ENCODE measurements around the gene HIF3A.

Gene HIF3A

GRCh38 chr19:46386151-46386550 lies 89.3 kb downstream of the HIF3A start:
- Histone ChIP-seq H3K4me3 (ENCODE audit: low read length, poor library complexity, severe bottlenecking) (no peak overlapping the region), H3F3A (ENCODE audit: low read depth) (no peaks in the 10 kb centered on the region), H3K9ac (ENCODE audit: low read depth, low read length, poor library complexity, severe bottlenecking) (no peak overlapping the region), H3K9me2 (replicated peaks; ENCODE audit: low read depth, low read length) (no peaks in the 10 kb centered on the region), H2AFZ (ENCODE audit: low read length) (no peak overlapping the region), H3K4me1 (ENCODE audit: insufficient read depth, low read length, poor library complexity, severe bottlenecking) (no peaks in the 10 kb centered on the region), H3K36me3 (ENCODE audit: insufficient read depth, low read length) (peaks cover 96% of the 10 kb centered on the region; the same call in 1 of the 2 replicates), H3K79me2 (ENCODE audit: insufficient read depth, low read length) (no peaks in the 10 kb centered on the region), H3K27me3 (ENCODE audit: insufficient read depth, low read length, poor library complexity, severe bottlenecking) (no peaks in the 10 kb centered on the region), H3K4me2 (ENCODE audit: low read depth, low read length, poor library complexity, severe bottlenecking) (no peak overlapping the region), H4K20me1 (ENCODE audit: insufficient read depth, low read length, poor library complexity, severe bottlenecking) (no peaks in the 10 kb centered on the region), H3K9me3 (ENCODE audit: insufficient read depth, low read depth, low read length) (no peaks in the 10 kb centered on the region)
- TF ChIP-seq EZH2phosphoT487 (IDR thresholded peaks at IDR 0.05; ENCODE audit: borderline replicate concordance), result no peak

DNA sequence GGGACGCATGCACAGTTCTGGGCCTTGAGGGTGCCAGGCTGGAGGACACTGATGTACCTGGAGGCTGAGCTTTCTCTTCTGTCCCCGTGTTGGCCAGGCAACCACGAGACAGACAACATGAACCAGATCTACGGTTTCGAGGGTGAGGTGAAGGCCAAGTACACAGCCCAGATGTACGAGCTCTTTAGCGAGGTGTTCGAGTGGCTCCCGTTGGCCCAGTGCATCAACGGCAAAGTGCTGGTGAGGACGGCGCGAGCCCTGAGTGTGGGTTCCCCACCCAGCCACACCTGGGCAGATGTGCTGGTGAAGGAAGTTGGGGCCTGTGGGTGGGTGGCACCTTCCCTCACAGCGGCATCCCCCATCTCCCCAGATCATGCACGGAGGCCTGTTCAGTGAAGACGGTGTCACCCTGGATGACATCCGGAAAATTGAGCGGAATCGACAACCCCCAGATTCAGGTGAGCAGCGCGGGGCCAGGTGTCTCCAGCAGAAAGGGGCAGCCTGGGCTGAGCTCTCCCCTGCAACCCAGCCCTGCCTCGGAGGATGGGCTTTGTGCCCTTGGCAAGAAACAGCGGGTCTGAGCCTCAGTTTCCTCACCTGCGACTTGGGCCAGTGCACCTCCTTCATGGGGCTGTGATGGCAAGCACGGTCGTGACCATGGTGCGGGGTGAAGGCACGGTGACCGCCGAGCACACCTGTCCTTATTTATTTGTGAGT lies 90.3 kb downstream of the HIF3A start:
- Histone ChIP-seq H3K4me2 (ENCODE audit: low read depth, low read length, poor library complexity, severe bottlenecking) (no peak overlapping the region), H3K4me3 (ENCODE audit: low read length, poor library complexity, severe bottlenecking) (no peak overlapping the region), H3K9me3 (ENCODE audit: insufficient read depth, low read depth, low read length) (no peaks in the 10 kb centered on the region), H3K9ac (ENCODE audit: low read depth, low read length, poor library complexity, severe bottlenecking) (no peak overlapping the region), H3K79me2 (ENCODE audit: insufficient read depth, low read length) (no peaks in the 10 kb centered on the region), H3K4me1 (ENCODE audit: insufficient read depth, low read length, poor library complexity, severe bottlenecking) (no peaks in the 10 kb centered on the region), H2AFZ (ENCODE audit: low read length) (no peak overlapping the region), H3K9me2 (replicated peaks; ENCODE audit: low read depth, low read length) (no peaks in the 10 kb centered on the region), H3K36me3 (ENCODE audit: insufficient read depth, low read length) (peaks cover 93% of the 10 kb centered on the region; the same call in 1 of the 2 replicates), H3F3A (ENCODE audit: low read depth) (no peaks in the 10 kb centered on the region), H3K27me3 (ENCODE audit: insufficient read depth, low read length, poor library complexity, severe bottlenecking) (no peaks in the 10 kb centered on the region), H4K20me1 (ENCODE audit: insufficient read depth, low read length, poor library complexity, severe bottlenecking) (no peaks in the 10 kb centered on the region)
- TF ChIP-seq CTCF (conservative IDR thresholded peaks at IDR 0.05; ENCODE audit: low read length) (no peak), EZH2phosphoT487 (IDR thresholded peaks at IDR 0.05; ENCODE audit: borderline replicate concordance) (no peak)

- Histone ChIP-seq H3K4me2 (ENCODE audit: low read depth, low read length, poor library complexity, severe bottlenecking) (no peak overlapping the region), H3K9ac (ENCODE audit: low read depth, low read length, poor library complexity, severe bottlenecking) (no peak overlapping the region), H3K9me3 (ENCODE audit: insufficient read depth, low read depth, low read length) (no peaks in the 10 kb centered on the region), H3F3A (ENCODE audit: low read depth) (no peaks in the 10 kb centered on the region), H3K9me2 (replicated peaks; ENCODE audit: low read depth, low read length) (no peaks in the 10 kb centered on the region), H2AFZ (ENCODE audit: low read length) (no peak overlapping the region), H3K4me3 (ENCODE audit: low read length, poor library complexity, severe bottlenecking) (no peak overlapping the region), H3K4me1 (ENCODE audit: insufficient read depth, low read length, poor library complexity, severe bottlenecking) (no peaks in the 10 kb centered on the region), H3K27me3 (ENCODE audit: insufficient read depth, low read length, poor library complexity, severe bottlenecking) (no peaks in the 10 kb centered on the region), H3K79me2 (ENCODE audit: insufficient read depth, low read length) (no peaks in the 10 kb centered on the region), H3K36me3 (ENCODE audit: insufficient read depth, low read length) (peaks cover 87% of the 10 kb centered on the region; the same call in 1 of the 2 replicates), H4K20me1 (ENCODE audit: insufficient read depth, low read length, poor library complexity, severe bottlenecking) (no peaks in the 10 kb centered on the region)
- TF ChIP-seq CTCF (conservative IDR thresholded peaks at IDR 0.05; ENCODE audit: low read length), result no peak
- no peak for TF ChIP-seq EZH2phosphoT487 (IDR thresholded peaks at IDR 0.05; ENCODE audit: borderline replicate concordance)
Measured at GRCh38 chr19:46387713-46388130, 90.9 kb downstream of the HIF3A start.
